Measurements from ENCODE around the gene AACS.

DNA sequence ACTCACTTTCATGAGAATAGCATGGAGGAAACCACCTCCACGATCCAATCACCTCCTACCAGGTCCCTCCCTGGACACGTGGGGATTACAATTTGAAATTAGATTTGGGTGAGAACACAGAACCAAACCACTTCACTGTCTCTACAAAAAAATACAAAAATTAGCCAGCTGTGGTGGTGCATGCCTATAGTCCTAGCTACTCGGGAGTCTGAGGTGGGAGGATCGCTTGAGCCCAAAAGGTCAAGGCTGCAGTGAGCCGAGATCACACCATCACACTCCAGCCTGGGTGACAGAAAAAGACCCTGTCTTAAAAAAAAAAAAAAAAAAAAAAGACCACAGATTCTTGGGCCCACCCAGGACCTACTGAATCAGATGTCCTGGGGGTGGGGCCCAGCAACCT lies 43.5 kb upstream of the AACS start:
- TF ChIP-seq YY1 (IDR thresholded peaks at IDR 0.05; ENCODE audit: insufficient read depth, insufficient read length) (no peak), ZNF274 (IDR thresholded peaks at IDR 0.05; ENCODE audit: low read depth, low read length) (no peak)

Measured in NT2/D1 (cell line).